GM12878 (cell line): ENCODE results near the gene IL31. TPM values are rescaled to one million over a fixed set of nuclear protein-coding genes. Genes with fewer than 3 reads are reported as not detected.

Source experiments
- ATAC-seq: fragments of 200-7000 bp; cut with Tn5 transposase; 3 replicates; pipeline ENCODE4 v1.9.1; 2020; ENCODE audit warnings: mild to moderate bottlenecking, moderate library complexity
- BruUV-seq: library from RNA; stranded (reverse); fragments of 400-500 nt; replicated peaks from 2 replicates; lab custom pipeline; 2021; lab: Mats Ljungman, UMichigan
- CTCF ChIA-PET: fragments of 300-600 bp; sonication (Branson Sonifier 250); formaldehyde crosslinking; extraction: SDS; loops from one replicate; lab custom pipeline; 2021; ENCODE audit warnings: inconsistent platforms; lab: Yijun Ruan, JAX
- POLR2A ChIA-PET: fragments of 350-600 bp; formaldehyde crosslinking; extraction: SDS; loops from one replicate; lab custom pipeline; 2021; ENCODE audit warnings: inconsistent platforms; lab: Charles Lee
- RAD21 ChIA-PET: fragments of 300-600 bp; sonication (Branson Sonifier 250); formaldehyde crosslinking; loops from one replicate; lab custom pipeline; 2023; ENCODE audit warnings: antibody characterized with exemption; ENCODE audit not compliant: unreplicated experiment; lab: Charles Lee
- SMC1A ChIA-PET: fragments of 300-600 bp; sonication (Branson Sonifier 250); formaldehyde crosslinking; loops from one replicate; lab custom pipeline; 2023; ENCODE audit not compliant: unreplicated experiment, uncharacterized antibody; lab: Charles Lee
- DNase-seq: peaks from one replicate; pipeline ENCODE4 v3.0.0-alpha.2; 2011; ENCODE audit warnings: low read depth, low spot score
- FAIRE-seq: peaks from 3 replicates; lab custom pipeline; 2011; peaks lifted over from hg19 to GRCh38; lab: Jason Lieb, UNC
- H2AFZ ChIP-seq: 2 replicates; pipeline ENCODE4 v1.6.0; 2011; ENCODE audit warnings: low read depth, low read length, control low read depth; ENCODE audit not compliant: control insufficient read depth
- H3K27ac ChIP-seq: 2 replicates; pipeline ENCODE4 v1.5.1; 2011; ENCODE audit warnings: control low read depth; ENCODE audit not compliant: control insufficient read depth, insufficient read depth
- H3K27me3 ChIP-seq, 2 experiments: replicated peaks in 1 of 2; 2 replicates each; pipeline versions ENCODE4 v1.6.0 to v1.6.1; 2011; ENCODE audit warnings: low read length in 1 of 2; ENCODE audit not compliant: control insufficient read depth in 2 of 2, insufficient read depth in 2 of 2
- H3K36me3 ChIP-seq, 2 experiments: 2 replicates each; pipeline ENCODE4 v1.5.1; 2011; ENCODE audit warnings: low read length in 1 of 2; ENCODE audit not compliant: control insufficient read depth in 2 of 2, insufficient read depth in 2 of 2
- H3K4me1 ChIP-seq: 2 replicates; pipeline ENCODE4 v1.6.1; 2011; ENCODE audit warnings: mild to moderate bottlenecking, low read length, moderate library complexity, mixed read lengths; ENCODE audit not compliant: control insufficient read depth, insufficient read depth
- H3K4me2 ChIP-seq: 2 replicates; pipeline ENCODE4 v1.6.0; 2011; ENCODE audit warnings: control low read depth; ENCODE audit not compliant: control insufficient read depth, insufficient read depth
- H3K4me3 ChIP-seq: fragments of 200-600 bp; sonication (generic); 2 replicates; pipeline ENCODE4 v1.5.1; 2016
- H3K79me2 ChIP-seq: 2 replicates; pipeline ENCODE4 v1.6.0; 2011; ENCODE audit warnings: low read length; ENCODE audit not compliant: control insufficient read depth, insufficient read depth
- H3K9ac ChIP-seq: 2 replicates; pipeline ENCODE4 v1.8.0; 2011; ENCODE audit warnings: low read length, control low read depth, mixed read lengths; ENCODE audit not compliant: control insufficient read depth, insufficient read depth
- H3K9me3 ChIP-seq: replicated peaks from 3 replicates; pipeline ENCODE4 v1.5.1; 2011; ENCODE audit warnings: mild to moderate bottlenecking, low read length; ENCODE audit not compliant: control insufficient read depth, insufficient read depth
- H4K20me1 ChIP-seq: 2 replicates; pipeline ENCODE4 v1.6.0; 2011; ENCODE audit not compliant: control insufficient read depth, insufficient read depth
- HDGF ChIP-seq: fragments of 450-650 bp; IDR thresholded peaks from 2 replicates; pipeline ENCODE4 v1.6.1; 2016; ENCODE audit warnings: antibody characterized with exemption
- MXI1 ChIP-seq: fragments of 150-350 bp; IDR thresholded peaks from 2 replicates; pipeline ENCODE4 v1.6.1; 2011; ENCODE audit warnings: low read depth, mild to moderate bottlenecking, inconsistent platforms, low read length, improper control_type of control experiment
- MYB ChIP-seq: fragments of 150-350 bp; IDR thresholded peaks from 2 replicates; pipeline ENCODE4 v1.6.1; 2014; ENCODE audit warnings: mild to moderate bottlenecking, low read depth, low read length, borderline replicate concordance
- RUNX3 ChIP-seq: IDR thresholded peaks from 2 replicates; pipeline ENCODE4 v1.6.1; 2012; ENCODE audit warnings: low read length, inconsistent platforms
- SUPT20H ChIP-seq: IDR thresholded peaks from 2 replicates; pipeline ENCODE4 v1.6.1; 2011; ENCODE audit warnings: low read depth, mild to moderate bottlenecking, low read length, moderate library complexity, borderline replicate concordance; ENCODE audit not compliant: control insufficient read depth
- whole genome bisulfite sequencing: methylation state at CpG from one replicate; pipeline ENCODE4 v1.1.6; 2016; ENCODE audit warnings: low lambda C conversion rate; ENCODE audit not compliant: insufficient replicate concordance, insufficient coverage; ENCODE audit errors: missing lambda C conversion rate; 5-methylcytosine and 5-hydroxymethylcytosine counted together
- in situ Hi-C: fragments of 300-500 bp; cut with MboI; formaldehyde crosslinking; loops from 9 replicates; pipeline ENCODE4 v1.14.3; 2018; ENCODE audit warnings: mixed read lengths
- intact Hi-C: fragments of 100-400 bp; cut with micrococcal nuclease; formaldehyde crosslinking; loops from one replicate; pipeline ENCODE4 v1.14.2; 2022; ENCODE audit not compliant: unreplicated experiment
- polyA plus RNA-seq, 11 experiments: library from polyadenylated mRNA; depleted of rRNA in 4 of 11; unstranded in 6 of 11; stranded (reverse) in 5 of 11; fragments of >200 nt; fragmentation: Nextera tagmentation in 4 of 11; fragmentation: Illumina TruSeq in 1 of 11; extraction: Ambion mirVana in 4 of 11; extraction: Trizol in 1 of 11; gene quantifications; 1 replicate in 1 of 11; 2 replicates in 10 of 11; pipeline versions ENCODE4 v1.2.1 to v1.2.3, GENCODE V29; 2011 to 2016; ENCODE audit warnings: inconsistent platforms in 2 of 11, missing spikeins in 2 of 11, low read depth in 1 of 11
- total RNA-seq, 4 experiments: library from RNA; depleted of rRNA in 3 of 4; stranded (reverse); fragments of >200 nt in 3 of 4; fragmentation: Illumina TruSeq in 1 of 4; extraction: Trizol in 1 of 4; gene quantifications; 2 replicates each; pipeline versions ENCODE4 v1.2.1 to v1.2.3, GENCODE V29; 2013 to 2021
- TF ChIP-seq, protein P1 (sequence below): fragments of 450-650 bp; formaldehyde crosslinking; IDR thresholded peaks from 2 replicates; pipeline ENCODE4 v1.4.0; 2020; ENCODE audit warnings: mild to moderate bottlenecking, moderate library complexity
- TF ChIP-seq, protein P2 (sequence below): fragments of 450-650 bp; IDR thresholded peaks from 2 replicates; pipeline ENCODE4 v1.6.1; 2017; ENCODE audit warnings: mild to moderate bottlenecking, moderate library complexity
- TF ChIP-seq, protein P3 (sequence below): IDR thresholded peaks from 2 replicates; pipeline ENCODE4 v1.6.1; 2012; ENCODE audit warnings: low read depth, low read length, improper control_type of control experiment

The IL31 gene
- total and polyA plus RNA-seq, 10 of the 15 experiments (the other 5 are each of a cell fraction or from before 2014, with no cell fraction given): not detected

DNA sequence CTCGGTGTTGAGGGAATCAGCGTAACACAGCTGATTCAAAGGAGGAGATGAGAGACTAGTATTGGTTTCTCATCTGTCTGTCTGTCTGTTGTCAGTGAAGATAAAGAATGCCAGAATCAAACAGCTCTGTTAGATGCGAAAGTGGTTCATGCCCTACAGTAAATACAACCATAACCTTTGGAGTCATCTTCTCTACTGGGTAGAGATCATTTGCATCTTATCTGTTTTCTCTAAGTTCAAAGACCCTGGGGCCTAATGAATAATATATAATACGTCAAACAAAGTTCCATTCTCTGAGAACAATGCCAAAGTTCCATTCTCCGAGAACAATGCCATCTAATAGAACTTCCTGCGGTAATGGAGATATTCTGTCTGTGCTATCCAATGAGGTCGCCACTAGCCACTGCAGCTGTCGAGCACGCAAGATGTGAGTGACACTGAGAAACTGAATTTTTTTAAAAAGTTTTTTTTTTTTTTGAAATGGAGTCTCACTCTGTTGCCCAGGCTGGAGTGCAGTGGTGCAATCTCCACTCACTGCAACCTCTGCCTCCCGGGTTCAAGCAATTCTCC, 6.6 kb downstream of the IL31 start:
- no peaks in the 10 kb centered on the region for H4K20me1 ChIP-seq
- no peaks in the 10 kb centered on the region for H3K27me3 ChIP-seq

More for the DNA sequence above, 6.6 kb downstream of the IL31 start:
- ChIA-PET SMC1A (interaction anchor here (0.8 to 1.6 kb wide), 7 partner anchors 9 to 373 kb away, joined by 3 to 6 read pairs (median 3); partner anchors contain the start of gene RHOF), RAD21 (interaction anchor here (0.9 to 1.0 kb wide), 2 partner anchors 45 to 175 kb away, joined by 3 read pairs; no protein-coding TSS in a partner anchor), CTCF (interaction anchor here (0.9 to 1.3 kb wide), 4 partner anchors 14 to 249 kb away, joined by 3 to 4 read pairs (median 3); partner anchors contain the start of gene CFAP251), POLR2A (interaction anchor here (0.6 kb wide), 1 partner anchor 14 kb away, joined by 3 read pairs; no protein-coding TSS in a partner anchor)
- intact Hi-C loops (no loop called here), in situ Hi-C loops (no loop called here)
- Histone ChIP-seq H3K27ac (no peak overlapping the region), H3K4me2 (peak overlapping the region; percentile 90), H3K36me3 (no peaks in the 10 kb centered on the region), H3K79me2 (no peaks in the 10 kb centered on the region), H2AFZ (no peak overlapping the region), H3K9me3 (no peaks in the 10 kb centered on the region), H3K4me3 (peak overlapping the region; percentile 21; the same call in 1 of the 2 replicates), H3K9ac (no peak overlapping the region), H3K4me1 (peaks cover 28% of the 10 kb centered on the region)
- FAIRE-seq (no peak), DNase-seq (no peak), ATAC-seq (no peak)
- BruUV-seq: no TSS peak
- WGBS: 63% methylated on average over 10 of the region's 10 CpGs
- TF ChIP-seq RUNX3 (no peak), SUPT20H (no peak), HDGF (no peak), MXI1 (no peak), MYB (no peak)
- TF ChIP-seq, protein P1, sequence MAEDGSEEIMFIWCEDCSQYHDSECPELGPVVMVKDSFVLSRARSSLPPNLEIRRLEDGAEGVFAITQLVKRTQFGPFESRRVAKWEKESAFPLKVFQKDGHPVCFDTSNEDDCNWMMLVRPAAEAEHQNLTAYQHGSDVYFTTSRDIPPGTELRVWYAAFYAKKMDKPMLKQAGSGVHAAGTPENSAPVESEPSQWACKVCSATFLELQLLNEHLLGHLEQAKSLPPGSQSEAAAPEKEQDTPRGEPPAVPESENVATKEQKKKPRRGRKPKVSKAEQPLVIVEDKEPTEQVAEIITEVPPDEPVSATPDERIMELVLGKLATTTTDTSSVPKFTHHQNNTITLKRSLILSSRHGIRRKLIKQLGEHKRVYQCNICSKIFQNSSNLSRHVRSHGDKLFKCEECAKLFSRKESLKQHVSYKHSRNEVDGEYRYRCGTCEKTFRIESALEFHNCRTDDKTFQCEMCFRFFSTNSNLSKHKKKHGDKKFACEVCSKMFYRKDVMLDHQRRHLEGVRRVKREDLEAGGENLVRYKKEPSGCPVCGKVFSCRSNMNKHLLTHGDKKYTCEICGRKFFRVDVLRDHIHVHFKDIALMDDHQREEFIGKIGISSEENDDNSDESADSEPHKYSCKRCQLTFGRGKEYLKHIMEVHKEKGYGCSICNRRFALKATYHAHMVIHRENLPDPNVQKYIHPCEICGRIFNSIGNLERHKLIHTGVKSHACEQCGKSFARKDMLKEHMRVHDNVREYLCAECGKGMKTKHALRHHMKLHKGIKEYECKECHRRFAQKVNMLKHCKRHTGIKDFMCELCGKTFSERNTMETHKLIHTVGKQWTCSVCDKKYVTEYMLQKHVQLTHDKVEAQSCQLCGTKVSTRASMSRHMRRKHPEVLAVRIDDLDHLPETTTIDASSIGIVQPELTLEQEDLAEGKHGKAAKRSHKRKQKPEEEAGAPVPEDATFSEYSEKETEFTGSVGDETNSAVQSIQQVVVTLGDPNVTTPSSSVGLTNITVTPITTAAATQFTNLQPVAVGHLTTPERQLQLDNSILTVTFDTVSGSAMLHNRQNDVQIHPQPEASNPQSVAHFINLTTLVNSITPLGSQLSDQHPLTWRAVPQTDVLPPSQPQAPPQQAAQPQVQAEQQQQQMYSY (CRISPR knock-in tag): no peak
- TF ChIP-seq, protein P2, sequence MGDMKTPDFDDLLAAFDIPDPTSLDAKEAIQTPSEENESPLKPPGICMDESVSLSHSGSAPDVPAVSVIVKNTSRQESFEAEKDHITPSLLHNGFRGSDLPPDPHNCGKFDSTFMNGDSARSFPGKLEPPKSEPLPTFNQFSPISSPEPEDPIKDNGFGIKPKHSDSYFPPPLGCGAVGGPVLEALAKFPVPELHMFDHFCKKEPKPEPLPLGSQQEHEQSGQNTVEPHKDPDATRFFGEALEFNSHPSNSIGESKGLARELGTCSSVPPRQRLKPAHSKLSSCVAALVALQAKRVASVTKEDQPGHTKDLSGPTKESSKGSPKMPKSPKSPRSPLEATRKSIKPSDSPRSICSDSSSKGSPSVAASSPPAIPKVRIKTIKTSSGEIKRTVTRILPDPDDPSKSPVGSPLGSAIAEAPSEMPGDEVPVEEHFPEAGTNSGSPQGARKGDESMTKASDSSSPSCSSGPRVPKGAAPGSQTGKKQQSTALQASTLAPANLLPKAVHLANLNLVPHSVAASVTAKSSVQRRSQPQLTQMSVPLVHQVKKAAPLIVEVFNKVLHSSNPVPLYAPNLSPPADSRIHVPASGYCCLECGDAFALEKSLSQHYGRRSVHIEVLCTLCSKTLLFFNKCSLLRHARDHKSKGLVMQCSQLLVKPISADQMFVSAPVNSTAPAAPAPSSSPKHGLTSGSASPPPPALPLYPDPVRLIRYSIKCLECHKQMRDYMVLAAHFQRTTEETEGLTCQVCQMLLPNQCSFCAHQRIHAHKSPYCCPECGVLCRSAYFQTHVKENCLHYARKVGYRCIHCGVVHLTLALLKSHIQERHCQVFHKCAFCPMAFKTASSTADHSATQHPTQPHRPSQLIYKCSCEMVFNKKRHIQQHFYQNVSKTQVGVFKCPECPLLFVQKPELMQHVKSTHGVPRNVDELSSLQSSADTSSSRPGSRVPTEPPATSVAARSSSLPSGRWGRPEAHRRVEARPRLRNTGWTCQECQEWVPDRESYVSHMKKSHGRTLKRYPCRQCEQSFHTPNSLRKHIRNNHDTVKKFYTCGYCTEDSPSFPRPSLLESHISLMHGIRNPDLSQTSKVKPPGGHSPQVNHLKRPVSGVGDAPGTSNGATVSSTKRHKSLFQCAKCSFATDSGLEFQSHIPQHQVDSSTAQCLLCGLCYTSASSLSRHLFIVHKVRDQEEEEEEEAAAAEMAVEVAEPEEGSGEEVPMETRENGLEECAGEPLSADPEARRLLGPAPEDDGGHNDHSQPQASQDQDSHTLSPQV: no peak
- TF ChIP-seq, protein P3, sequence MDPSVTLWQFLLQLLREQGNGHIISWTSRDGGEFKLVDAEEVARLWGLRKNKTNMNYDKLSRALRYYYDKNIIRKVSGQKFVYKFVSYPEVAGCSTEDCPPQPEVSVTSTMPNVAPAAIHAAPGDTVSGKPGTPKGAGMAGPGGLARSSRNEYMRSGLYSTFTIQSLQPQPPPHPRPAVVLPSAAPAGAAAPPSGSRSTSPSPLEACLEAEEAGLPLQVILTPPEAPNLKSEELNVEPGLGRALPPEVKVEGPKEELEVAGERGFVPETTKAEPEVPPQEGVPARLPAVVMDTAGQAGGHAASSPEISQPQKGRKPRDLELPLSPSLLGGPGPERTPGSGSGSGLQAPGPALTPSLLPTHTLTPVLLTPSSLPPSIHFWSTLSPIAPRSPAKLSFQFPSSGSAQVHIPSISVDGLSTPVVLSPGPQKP: no peak
